Ishikawa (cell line): ENCODE measurements around the gene HDAC9.

ENCODE experiments used
- CREB1 ChIP-seq: IDR thresholded peaks from 2 replicates; pipeline ENCODE4 v1.6.1; 2012; ENCODE audit warnings: low read depth
- EGR1 ChIP-seq: IDR thresholded peaks from 2 replicates; pipeline ENCODE4 v1.6.1; 2012
- EP300 ChIP-seq: IDR thresholded peaks from 2 replicates; pipeline ENCODE4 v1.6.1; 2012; ENCODE audit warnings: borderline replicate concordance
- FOXM1 ChIP-seq: IDR thresholded peaks from 2 replicates; pipeline ENCODE4 v1.6.1; 2012; ENCODE audit warnings: low read depth, borderline replicate concordance
- MAX ChIP-seq: IDR thresholded peaks from 2 replicates; pipeline ENCODE4 v1.6.1; 2012
- NFIC ChIP-seq: IDR thresholded peaks from 2 replicates; pipeline ENCODE4 v1.6.1; 2012
- RAD21 ChIP-seq: IDR thresholded peaks from 2 replicates; pipeline ENCODE4 v1.6.1; 2012; ENCODE audit warnings: low read depth
- TAF1 ChIP-seq: IDR thresholded peaks from 2 replicates; pipeline ENCODE4 v1.6.1; 2012; ENCODE audit warnings: low read depth, mild to moderate bottlenecking
- TCF12 ChIP-seq: IDR thresholded peaks from 2 replicates; pipeline ENCODE4 v1.6.1; 2012; ENCODE audit warnings: low read depth
- TEAD4 ChIP-seq: IDR thresholded peaks from 2 replicates; pipeline ENCODE4 v1.6.1; 2012
- USF1 ChIP-seq: IDR thresholded peaks from 2 replicates; pipeline ENCODE4 v1.6.1; 2012
- YY1 ChIP-seq: IDR thresholded peaks from 2 replicates; pipeline ENCODE4 v1.6.1; 2012; ENCODE audit warnings: low read depth
- ZBTB7A ChIP-seq: IDR thresholded peaks from 2 replicates; pipeline ENCODE4 v1.6.1; 2012; ENCODE audit warnings: low read depth
- TF ChIP-seq, protein P1 (sequence below): IDR thresholded peaks from 2 replicates; pipeline ENCODE4 v1.6.1; 2012; ENCODE audit warnings: low read depth, mild to moderate bottlenecking

HDAC9 gene

GRCh38 chr7:18547509-18548187 is 52.1 kb downstream of the HDAC9 start:
- TF ChIP-seq NFIC (no peak), YY1 (no peak), MAX (no peak), ZBTB7A (no peak), EGR1 (no peak), EP300 (no peak), RAD21 (no peak), TAF1 (no peak), TCF12 (no peak)
- TF ChIP-seq, protein P1, sequence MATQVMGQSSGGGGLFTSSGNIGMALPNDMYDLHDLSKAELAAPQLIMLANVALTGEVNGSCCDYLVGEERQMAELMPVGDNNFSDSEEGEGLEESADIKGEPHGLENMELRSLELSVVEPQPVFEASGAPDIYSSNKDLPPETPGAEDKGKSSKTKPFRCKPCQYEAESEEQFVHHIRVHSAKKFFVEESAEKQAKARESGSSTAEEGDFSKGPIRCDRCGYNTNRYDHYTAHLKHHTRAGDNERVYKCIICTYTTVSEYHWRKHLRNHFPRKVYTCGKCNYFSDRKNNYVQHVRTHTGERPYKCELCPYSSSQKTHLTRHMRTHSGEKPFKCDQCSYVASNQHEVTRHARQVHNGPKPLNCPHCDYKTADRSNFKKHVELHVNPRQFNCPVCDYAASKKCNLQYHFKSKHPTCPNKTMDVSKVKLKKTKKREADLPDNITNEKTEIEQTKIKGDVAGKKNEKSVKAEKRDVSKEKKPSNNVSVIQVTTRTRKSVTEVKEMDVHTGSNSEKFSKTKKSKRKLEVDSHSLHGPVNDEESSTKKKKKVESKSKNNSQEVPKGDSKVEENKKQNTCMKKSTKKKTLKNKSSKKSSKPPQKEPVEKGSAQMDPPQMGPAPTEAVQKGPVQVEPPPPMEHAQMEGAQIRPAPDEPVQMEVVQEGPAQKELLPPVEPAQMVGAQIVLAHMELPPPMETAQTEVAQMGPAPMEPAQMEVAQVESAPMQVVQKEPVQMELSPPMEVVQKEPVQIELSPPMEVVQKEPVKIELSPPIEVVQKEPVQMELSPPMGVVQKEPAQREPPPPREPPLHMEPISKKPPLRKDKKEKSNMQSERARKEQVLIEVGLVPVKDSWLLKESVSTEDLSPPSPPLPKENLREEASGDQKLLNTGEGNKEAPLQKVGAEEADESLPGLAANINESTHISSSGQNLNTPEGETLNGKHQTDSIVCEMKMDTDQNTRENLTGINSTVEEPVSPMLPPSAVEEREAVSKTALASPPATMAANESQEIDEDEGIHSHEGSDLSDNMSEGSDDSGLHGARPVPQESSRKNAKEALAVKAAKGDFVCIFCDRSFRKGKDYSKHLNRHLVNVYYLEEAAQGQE: no peak

DNA sequence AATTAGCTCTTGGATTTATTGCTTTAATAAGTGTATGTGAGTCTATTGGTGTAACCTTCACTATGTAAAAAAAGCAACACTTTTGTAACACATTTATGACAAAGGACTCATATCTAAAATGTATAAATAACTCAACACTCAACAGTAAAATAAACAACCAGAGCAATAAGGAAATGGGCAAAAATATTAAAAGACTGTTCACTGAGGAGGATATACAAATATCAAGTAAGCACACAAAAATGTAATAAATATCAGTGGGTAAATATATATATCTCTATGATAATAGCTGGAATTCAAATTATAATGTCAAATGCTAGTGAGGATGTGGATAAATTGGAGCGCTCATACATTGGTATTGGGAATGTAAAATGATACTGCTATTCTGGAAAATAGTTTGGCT is 53.0 kb downstream of the HDAC9 start:
- no peak for TF ChIP-seq NFIC
- TF ChIP-seq USF1: no peak
- TF ChIP-seq CREB1: no peak
- TF ChIP-seq FOXM1: no peak
- no peak for TF ChIP-seq ZBTB7A
- TF ChIP-seq MAX: no peak
- no peak for TF ChIP-seq TEAD4
- TF ChIP-seq YY1: no peak
- TF ChIP-seq, protein P1: no peak
- TF ChIP-seq EGR1: no peak
- no peak for TF ChIP-seq RAD21

DNA sequence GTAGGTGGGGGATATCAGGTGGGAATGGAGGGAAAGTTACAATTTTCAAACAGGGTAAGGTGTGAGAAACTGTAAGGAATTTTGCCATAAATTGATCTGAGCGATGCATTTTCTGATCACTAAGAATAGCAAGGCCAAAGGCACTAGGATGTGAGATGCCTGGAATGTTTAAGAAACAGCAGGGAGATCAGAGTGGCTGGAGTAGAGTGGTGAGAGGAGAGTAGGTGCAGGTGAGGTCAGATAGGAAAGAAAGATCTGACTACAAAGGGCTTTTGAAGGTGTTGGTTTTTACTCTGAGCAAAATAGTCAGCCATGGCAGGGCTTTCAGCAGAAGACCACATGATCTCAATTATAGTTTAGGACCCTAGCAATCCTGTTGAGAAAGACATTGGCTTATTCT is 55.0 kb downstream of the HDAC9 start:
- TF ChIP-seq TEAD4 (no peak), FOXM1 (no peak), MAX (no peak), TCF12 (no peak)
- TF ChIP-seq, protein P1: no peak

- TF ChIP-seq EP300 (no peak), RAD21 (no peak), NFIC (no peak), ZBTB7A (no peak), TEAD4 (no peak), YY1 (no peak), EGR1 (no peak)
- TF ChIP-seq, protein P1: no peak
Observed at GRCh38 chr7:18552316-18552916, 56.9 kb downstream of the HDAC9 start.
